Measurements from ENCODE around the gene GALNT14. TPM values are rescaled to one million over a fixed set of nuclear protein-coding genes. Genes with fewer than 3 reads are reported as not detected.

The GALNT14 gene
- total and polyA plus RNA-seq, 2 of the 8 experiments (the other 6 are each of a cell fraction or from before 2014, with no cell fraction given): 13.0 to 13.7 TPM

DNA sequence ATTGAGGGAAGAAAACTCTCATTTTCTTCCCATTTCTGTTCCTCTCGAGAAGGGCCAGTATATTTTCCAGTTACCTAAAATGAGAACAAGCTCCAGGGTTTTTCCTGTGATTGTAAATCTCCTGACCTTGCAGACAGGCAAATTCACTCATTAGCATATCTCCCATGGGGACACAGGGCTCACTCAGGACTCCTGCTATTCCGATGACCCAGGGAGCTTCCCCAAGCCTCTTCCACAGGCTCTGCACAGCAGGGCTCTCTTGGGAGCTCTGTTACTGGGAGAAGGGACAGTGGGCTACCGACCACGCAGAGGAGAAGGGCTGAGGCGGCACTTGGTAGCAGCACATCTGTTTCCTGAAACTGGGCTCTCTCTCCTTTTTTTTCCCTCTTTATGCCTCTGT lies 195.8 kb downstream of the GALNT14 start:
- Histone ChIP-seq H2BK5ac (ENCODE audit: low read depth, low read length) (no peak overlapping the region), H3K27me3 (replicated peaks in 1 of 4; ENCODE audit: control insufficient read depth in 3 of 4, extremely low read depth in 1 of 4, insufficient read depth in 3 of 4, low read length in 3 of 4) (no peaks in the 10 kb centered on the region), H3K4ac (replicated peaks; ENCODE audit: insufficient read length, low read depth, low read length) (no peak overlapping the region), H4K91ac (replicated peaks; ENCODE audit: insufficient read length, low read length) (no peak overlapping the region), H3K9ac (replicated peaks in 1 of 4; ENCODE audit: extremely low read depth in 1 of 4, low read depth in 3 of 4, low read length in 3 of 4) (no peak overlapping the region), H2BK15ac (ENCODE audit: low read length) (no peak overlapping the region), H3K4me2 (ENCODE audit: insufficient read depth in 1 of 2, low read depth in 2 of 2, low read length in 2 of 2) (no peak overlapping the region), H3K27ac (ENCODE audit: low read depth, low read length) (no peak overlapping the region), H3K36me3 (ENCODE audit: control insufficient read depth in 2 of 4, insufficient read depth in 4 of 4, low read length in 3 of 4) (no peaks in the 10 kb centered on the region), H3K23me2 (ENCODE audit: low read depth, low read length) (peaks cover 2% of the 10 kb centered on the region; the same call in 1 of the 2 replicates), H3K4me1 (replicated peaks in 1 of 4; ENCODE audit: control insufficient read depth in 3 of 4, insufficient read depth in 4 of 4, low read length in 3 of 4) (peaks cover 4 to 14% (median 12%) of the 10 kb centered on the region in 4 experiments; a peak in 6 of 7 replicates), H3K56ac (replicated peaks; ENCODE audit: insufficient read length, low read depth, low read length) (no peak overlapping the region), H3K14ac (ENCODE audit: insufficient read length) (no peak overlapping the region), H3K23ac (ENCODE audit: insufficient read length) (no peak overlapping the region), H2AK5ac (ENCODE audit: low read depth, low read length) (no peak overlapping the region), H4K8ac (ENCODE audit: extremely low read depth, insufficient read depth, low read length) (no peak overlapping the region), H4K5ac (ENCODE audit: insufficient read length, low read depth, low read length) (no peak overlapping the region), H3K18ac (ENCODE audit: extremely low read depth, low read length) (no peak overlapping the region), H2BK120ac (replicated peaks; ENCODE audit: low read depth, low read length) (no peak overlapping the region), H4K20me1 (replicated peaks in 1 of 2; ENCODE audit: control insufficient read depth in 1 of 2, insufficient read depth in 2 of 2, low read length in 2 of 2) (no peaks in the 10 kb centered on the region), H2BK12ac (ENCODE audit: low read depth, low read length) (no peak overlapping the region), H3K79me2 (ENCODE audit: control insufficient read depth in 1 of 2, insufficient read depth in 2 of 2, low read length in 2 of 2) (no peaks in the 10 kb centered on the region; a peak in 1 of 4 replicates), H2AFZ (ENCODE audit: low read length) (no peak overlapping the region), H3K79me1 (ENCODE audit: low read depth, low read length) (no peaks in the 10 kb centered on the region), H3K9me3 (ENCODE audit: insufficient read depth in 2 of 2, low read depth in 1 of 2, low read length in 1 of 2) (no peaks in the 10 kb centered on the region), H2BK20ac (ENCODE audit: low read length) (no peak overlapping the region), H3K4me3 (ENCODE audit: extremely low read depth in 1 of 4, insufficient read depth in 2 of 4, low read depth in 3 of 4, low read length in 4 of 4) (no peak overlapping the region)
- DNase-seq (ENCODE audit: low read depth in 1 of 2, low spot score in 2 of 2) (no peak), FAIRE-seq (no peak)
- TF ChIP-seq NRF1 (IDR thresholded peaks at IDR 0.05; ENCODE audit: low read depth, low read length) (no peak), PHF8 (conservative IDR thresholded peaks at IDR 0.05; ENCODE audit: low read depth, low read length) (no peak)
- WGBS, 2 experiments (ENCODE audit: extremely low coverage in 1 of 2, insufficient coverage in 1 of 2, insufficient read length in 1 of 2, insufficient replicate concordance in 2 of 2, low coverage in 1 of 2, low lambda C conversion rate in 2 of 2, missing lambda C conversion rate in 1 of 2): 82% methylated on average over 4 of the region's 5 CpGs; no CpG with 5 or more reads in 1 of the 2 experiments
- POLR2A ChIA-PET (ENCODE audit: partially characterized antibody): no interaction called here
- CTCF ChIA-PET (ENCODE audit: partially characterized antibody): interaction anchor here (1.5 kb wide), 1 partner anchor 7 kb away, joined by 4 read pairs; no protein-coding TSS in a partner anchor

All from H1 (cell line).